HEK293 (cell line): ENCODE data around the gene YY1AP1.

Source experiments
- ZNF514 ChIP-seq: fragments of 450-650 bp; formaldehyde crosslinking; IDR thresholded peaks from 2 replicates; pipeline ENCODE4 v1.5.1; 2016; ENCODE audit warnings: missing biosample characterization, missing genetic modification characterization
- TF ChIP-seq, protein P1 (sequence below): fragments of 450-650 bp; formaldehyde crosslinking; IDR thresholded peaks from 2 replicates; pipeline ENCODE4 v1.5.1; 2016; ENCODE audit warnings: missing biosample characterization, missing genetic modification characterization
- TF ChIP-seq, protein P2 (sequence below): fragments of 450-650 bp; formaldehyde crosslinking; IDR thresholded peaks from 2 replicates; pipeline ENCODE4 v1.5.1; 2016; ENCODE audit warnings: missing biosample characterization, missing genetic modification characterization
- TF ChIP-seq, protein P3 (sequence below): fragments of 450-650 bp; formaldehyde crosslinking; IDR thresholded peaks from 2 replicates; pipeline ENCODE4 v1.5.1; 2017; ENCODE audit warnings: missing biosample characterization, missing genetic modification characterization

DNA sequence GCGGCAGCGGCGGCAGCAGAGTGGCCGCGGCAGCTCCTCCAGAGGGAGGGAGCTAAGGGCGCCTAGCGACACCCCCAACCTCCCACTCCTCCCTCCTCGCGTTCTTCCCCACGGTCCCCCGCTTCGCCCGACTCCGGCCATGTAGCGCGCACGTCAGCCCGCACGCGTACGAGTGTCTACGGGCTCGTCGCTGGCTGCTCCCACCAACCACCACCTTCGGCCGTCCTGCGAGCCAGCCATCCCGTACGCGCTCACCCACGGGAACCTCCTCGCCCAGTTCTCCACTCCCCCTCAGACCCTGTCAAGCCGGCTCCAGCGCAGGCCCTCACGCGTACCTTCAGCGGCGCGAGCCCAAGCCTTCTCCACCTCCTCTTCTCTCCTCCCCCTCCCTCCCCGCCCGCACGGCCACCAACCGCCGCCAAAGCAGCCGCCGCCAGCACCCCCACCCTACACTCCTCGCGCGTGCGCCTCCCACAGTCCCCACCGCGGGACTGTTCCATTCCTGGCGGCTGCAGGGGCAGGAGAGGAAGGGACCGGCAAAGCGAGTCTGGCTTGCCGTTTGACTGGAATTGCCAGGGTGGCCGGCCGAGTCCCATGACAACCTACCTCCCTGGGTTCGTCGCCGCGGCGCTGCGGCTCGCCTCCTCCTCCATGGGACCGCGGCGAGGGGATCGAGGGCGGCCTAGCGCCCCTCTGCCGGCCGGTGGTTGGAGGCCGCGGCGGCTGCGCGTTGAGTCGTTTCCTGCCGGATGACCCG lies at the start of gene YY1AP1:
- TF ChIP-seq ZNF514 (tag by site-specific recombination), result no peak
- TF ChIP-seq, protein P1, sequence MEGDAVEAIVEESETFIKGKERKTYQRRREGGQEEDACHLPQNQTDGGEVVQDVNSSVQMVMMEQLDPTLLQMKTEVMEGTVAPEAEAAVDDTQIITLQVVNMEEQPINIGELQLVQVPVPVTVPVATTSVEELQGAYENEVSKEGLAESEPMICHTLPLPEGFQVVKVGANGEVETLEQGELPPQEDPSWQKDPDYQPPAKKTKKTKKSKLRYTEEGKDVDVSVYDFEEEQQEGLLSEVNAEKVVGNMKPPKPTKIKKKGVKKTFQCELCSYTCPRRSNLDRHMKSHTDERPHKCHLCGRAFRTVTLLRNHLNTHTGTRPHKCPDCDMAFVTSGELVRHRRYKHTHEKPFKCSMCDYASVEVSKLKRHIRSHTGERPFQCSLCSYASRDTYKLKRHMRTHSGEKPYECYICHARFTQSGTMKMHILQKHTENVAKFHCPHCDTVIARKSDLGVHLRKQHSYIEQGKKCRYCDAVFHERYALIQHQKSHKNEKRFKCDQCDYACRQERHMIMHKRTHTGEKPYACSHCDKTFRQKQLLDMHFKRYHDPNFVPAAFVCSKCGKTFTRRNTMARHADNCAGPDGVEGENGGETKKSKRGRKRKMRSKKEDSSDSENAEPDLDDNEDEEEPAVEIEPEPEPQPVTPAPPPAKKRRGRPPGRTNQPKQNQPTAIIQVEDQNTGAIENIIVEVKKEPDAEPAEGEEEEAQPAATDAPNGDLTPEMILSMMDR, result no peak; the same call in 1 of the 2 replicates
- TF ChIP-seq, protein P2, sequence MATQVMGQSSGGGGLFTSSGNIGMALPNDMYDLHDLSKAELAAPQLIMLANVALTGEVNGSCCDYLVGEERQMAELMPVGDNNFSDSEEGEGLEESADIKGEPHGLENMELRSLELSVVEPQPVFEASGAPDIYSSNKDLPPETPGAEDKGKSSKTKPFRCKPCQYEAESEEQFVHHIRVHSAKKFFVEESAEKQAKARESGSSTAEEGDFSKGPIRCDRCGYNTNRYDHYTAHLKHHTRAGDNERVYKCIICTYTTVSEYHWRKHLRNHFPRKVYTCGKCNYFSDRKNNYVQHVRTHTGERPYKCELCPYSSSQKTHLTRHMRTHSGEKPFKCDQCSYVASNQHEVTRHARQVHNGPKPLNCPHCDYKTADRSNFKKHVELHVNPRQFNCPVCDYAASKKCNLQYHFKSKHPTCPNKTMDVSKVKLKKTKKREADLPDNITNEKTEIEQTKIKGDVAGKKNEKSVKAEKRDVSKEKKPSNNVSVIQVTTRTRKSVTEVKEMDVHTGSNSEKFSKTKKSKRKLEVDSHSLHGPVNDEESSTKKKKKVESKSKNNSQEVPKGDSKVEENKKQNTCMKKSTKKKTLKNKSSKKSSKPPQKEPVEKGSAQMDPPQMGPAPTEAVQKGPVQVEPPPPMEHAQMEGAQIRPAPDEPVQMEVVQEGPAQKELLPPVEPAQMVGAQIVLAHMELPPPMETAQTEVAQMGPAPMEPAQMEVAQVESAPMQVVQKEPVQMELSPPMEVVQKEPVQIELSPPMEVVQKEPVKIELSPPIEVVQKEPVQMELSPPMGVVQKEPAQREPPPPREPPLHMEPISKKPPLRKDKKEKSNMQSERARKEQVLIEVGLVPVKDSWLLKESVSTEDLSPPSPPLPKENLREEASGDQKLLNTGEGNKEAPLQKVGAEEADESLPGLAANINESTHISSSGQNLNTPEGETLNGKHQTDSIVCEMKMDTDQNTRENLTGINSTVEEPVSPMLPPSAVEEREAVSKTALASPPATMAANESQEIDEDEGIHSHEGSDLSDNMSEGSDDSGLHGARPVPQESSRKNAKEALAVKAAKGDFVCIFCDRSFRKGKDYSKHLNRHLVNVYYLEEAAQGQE, result peak; percentile 31; the same call in 1 of the 2 replicates
- TF ChIP-seq, protein P3, sequence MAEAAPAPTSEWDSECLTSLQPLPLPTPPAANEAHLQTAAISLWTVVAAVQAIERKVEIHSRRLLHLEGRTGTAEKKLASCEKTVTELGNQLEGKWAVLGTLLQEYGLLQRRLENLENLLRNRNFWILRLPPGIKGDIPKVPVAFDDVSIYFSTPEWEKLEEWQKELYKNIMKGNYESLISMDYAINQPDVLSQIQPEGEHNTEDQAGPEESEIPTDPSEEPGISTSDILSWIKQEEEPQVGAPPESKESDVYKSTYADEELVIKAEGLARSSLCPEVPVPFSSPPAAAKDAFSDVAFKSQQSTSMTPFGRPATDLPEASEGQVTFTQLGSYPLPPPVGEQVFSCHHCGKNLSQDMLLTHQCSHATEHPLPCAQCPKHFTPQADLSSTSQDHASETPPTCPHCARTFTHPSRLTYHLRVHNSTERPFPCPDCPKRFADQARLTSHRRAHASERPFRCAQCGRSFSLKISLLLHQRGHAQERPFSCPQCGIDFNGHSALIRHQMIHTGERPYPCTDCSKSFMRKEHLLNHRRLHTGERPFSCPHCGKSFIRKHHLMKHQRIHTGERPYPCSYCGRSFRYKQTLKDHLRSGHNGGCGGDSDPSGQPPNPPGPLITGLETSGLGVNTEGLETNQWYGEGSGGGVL (tag by site-specific recombination), result peak; percentile 95
